HEK293T (cell line): ENCODE results near the gene KIR2DL4.
"Not testable (repeated sequence)": the region's sequence is repeated elsewhere in the genome, so short reads cannot be mapped to it uniquely, and the experiment has no call there.

Experiments
- FOXA1 ChIP-seq: fragments of 450-650 bp; IDR thresholded peaks from 2 replicates; pipeline ENCODE4 v1.6.1; 2016; ENCODE audit warnings: mild to moderate bottlenecking
- FOXK2 ChIP-seq: fragments of 450-650 bp; IDR thresholded peaks from 2 replicates; pipeline ENCODE4 v1.6.1; 2016; ENCODE audit warnings: mild to moderate bottlenecking
- FOXM1 ChIP-seq: fragments of 450-650 bp; IDR thresholded peaks from 2 replicates; pipeline ENCODE4 v1.6.1; 2017; ENCODE audit warnings: mild to moderate bottlenecking, borderline replicate concordance
- HDGF ChIP-seq: fragments of 450-650 bp; IDR thresholded peaks from 2 replicates; pipeline ENCODE4 v1.6.1; 2017; ENCODE audit warnings: antibody characterized with exemption, borderline replicate concordance
- NFRKB ChIP-seq: fragments of 450-650 bp; IDR thresholded peaks from 2 replicates; pipeline ENCODE4 v1.6.1; 2016; ENCODE audit warnings: mild to moderate bottlenecking, moderate library complexity
- SP1 ChIP-seq: fragments of 450-650 bp; IDR thresholded peaks from 2 replicates; pipeline ENCODE4 v1.6.1; 2017
- SUZ12 ChIP-seq: fragments of 450-650 bp; IDR thresholded peaks from 2 replicates; pipeline ENCODE4 v1.6.1; 2016; ENCODE audit warnings: mild to moderate bottlenecking
- TARDBP ChIP-seq: fragments of 450-650 bp; IDR thresholded peaks from 2 replicates; pipeline ENCODE4 v1.6.1; 2016
- ZNF384 ChIP-seq: fragments of 450-650 bp; IDR thresholded peaks from 2 replicates; pipeline ENCODE4 v1.6.1; 2016
- TF ChIP-seq, protein P1 (sequence below): fragments of 450-650 bp; IDR thresholded peaks from 2 replicates; pipeline ENCODE4 v1.6.1; 2016

- TF ChIP-seq FOXK2, FOXA1, HDGF, TARDBP, SP1, ZNF384, NFRKB, SUZ12, FOXM1: not testable (repeated sequence)
- TF ChIP-seq, protein P1, sequence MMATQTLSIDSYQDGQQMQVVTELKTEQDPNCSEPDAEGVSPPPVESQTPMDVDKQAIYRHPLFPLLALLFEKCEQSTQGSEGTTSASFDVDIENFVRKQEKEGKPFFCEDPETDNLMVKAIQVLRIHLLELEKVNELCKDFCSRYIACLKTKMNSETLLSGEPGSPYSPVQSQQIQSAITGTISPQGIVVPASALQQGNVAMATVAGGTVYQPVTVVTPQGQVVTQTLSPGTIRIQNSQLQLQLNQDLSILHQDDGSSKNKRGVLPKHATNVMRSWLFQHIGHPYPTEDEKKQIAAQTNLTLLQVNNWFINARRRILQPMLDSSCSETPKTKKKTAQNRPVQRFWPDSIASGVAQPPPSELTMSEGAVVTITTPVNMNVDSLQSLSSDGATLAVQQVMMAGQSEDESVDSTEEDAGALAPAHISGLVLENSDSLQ, result not testable (repeated sequence)
These were observed 25.6 kb upstream of the KIR2DL4 start for GRCh38 chr19:54777851-54778250.
